22Rv1 (cell line): ENCODE data around the gene AIRE.

Experiments used
- ZFX ChIP-seq: fragments of 450-650 bp; IDR thresholded peaks from 2 replicates; pipeline ENCODE4 v1.6.1; 2017; ENCODE audit warnings: antibody characterized with exemption, borderline replicate concordance
- TF ChIP-seq, protein P1 (sequence below): fragments of 450-650 bp; IDR thresholded peaks from 2 replicates; pipeline ENCODE4 v1.5.1; 2017; ENCODE audit warnings: mild to moderate bottlenecking

DNA sequence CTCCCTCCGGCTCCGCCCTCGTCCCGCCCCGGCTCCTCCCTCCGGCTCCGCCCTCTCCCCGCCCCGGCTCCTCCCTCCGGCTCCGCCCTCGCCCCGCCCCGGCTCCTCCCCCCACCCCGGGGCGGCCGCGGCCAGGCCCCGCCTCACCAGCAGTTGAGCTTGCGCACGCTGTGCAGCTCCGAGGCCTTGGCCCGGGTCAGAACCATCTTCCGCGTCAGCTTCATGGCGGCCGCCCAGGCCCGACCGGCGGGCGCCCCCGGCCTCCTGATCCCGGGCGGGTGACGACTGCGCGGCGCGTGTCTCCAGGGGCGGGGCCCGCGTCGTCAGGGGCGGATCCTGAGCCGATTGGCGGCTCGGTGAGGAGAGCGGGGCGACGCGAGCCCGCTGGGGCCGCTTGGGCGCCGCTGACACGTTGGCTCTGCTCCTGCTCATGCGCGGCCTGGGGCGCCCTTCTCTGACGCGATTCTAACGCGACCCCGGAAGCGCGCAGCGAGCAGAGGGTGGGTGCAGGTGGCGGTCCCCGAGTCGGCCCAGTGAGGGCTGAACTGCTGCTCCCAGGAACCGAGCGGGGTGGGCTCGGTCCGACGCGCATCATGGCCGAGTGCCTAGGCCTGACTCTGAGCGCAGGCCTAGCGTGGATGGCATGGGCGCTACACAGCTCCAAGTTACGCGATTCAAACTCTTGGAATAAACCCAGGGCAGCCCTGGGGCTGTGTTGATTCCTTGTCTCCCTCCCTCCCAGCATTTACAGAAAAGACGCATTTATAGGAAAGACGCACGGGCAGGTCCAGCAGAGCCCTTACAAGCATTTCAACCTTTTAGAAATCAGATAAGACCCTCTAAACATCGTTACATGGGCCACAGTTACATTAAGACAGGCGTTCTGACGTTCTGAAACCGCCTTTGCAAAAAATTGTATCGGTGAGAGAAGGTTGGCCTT, 53.6 kb downstream of the AIRE start, which contains the start of gene CFAP410:
- TF ChIP-seq, protein P1, sequence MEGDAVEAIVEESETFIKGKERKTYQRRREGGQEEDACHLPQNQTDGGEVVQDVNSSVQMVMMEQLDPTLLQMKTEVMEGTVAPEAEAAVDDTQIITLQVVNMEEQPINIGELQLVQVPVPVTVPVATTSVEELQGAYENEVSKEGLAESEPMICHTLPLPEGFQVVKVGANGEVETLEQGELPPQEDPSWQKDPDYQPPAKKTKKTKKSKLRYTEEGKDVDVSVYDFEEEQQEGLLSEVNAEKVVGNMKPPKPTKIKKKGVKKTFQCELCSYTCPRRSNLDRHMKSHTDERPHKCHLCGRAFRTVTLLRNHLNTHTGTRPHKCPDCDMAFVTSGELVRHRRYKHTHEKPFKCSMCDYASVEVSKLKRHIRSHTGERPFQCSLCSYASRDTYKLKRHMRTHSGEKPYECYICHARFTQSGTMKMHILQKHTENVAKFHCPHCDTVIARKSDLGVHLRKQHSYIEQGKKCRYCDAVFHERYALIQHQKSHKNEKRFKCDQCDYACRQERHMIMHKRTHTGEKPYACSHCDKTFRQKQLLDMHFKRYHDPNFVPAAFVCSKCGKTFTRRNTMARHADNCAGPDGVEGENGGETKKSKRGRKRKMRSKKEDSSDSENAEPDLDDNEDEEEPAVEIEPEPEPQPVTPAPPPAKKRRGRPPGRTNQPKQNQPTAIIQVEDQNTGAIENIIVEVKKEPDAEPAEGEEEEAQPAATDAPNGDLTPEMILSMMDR, result no peak
- no peak for TF ChIP-seq ZFX
